GM08714 (cell line): Measurements from ENCODE around the gene PTGER1.

Experiments used
- H3K4me3 ChIP-seq: fragments of 200-500 bp; sonication (Bioruptor generic); 2 replicates; pipeline ENCODE4 v1.5.1; 2014; ENCODE audit warnings: mild to moderate bottlenecking, low read length, inconsistent platforms
- ZNF274 ChIP-seq: IDR thresholded peaks from 2 replicates; pipeline ENCODE4 v1.6.1; 2012; ENCODE audit warnings: mild to moderate bottlenecking, low read depth, low read length

The PTGER1 gene, protein sequence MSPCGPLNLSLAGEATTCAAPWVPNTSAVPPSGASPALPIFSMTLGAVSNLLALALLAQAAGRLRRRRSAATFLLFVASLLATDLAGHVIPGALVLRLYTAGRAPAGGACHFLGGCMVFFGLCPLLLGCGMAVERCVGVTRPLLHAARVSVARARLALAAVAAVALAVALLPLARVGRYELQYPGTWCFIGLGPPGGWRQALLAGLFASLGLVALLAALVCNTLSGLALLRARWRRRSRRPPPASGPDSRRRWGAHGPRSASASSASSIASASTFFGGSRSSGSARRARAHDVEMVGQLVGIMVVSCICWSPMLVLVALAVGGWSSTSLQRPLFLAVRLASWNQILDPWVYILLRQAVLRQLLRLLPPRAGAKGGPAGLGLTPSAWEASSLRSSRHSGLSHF

DNA sequence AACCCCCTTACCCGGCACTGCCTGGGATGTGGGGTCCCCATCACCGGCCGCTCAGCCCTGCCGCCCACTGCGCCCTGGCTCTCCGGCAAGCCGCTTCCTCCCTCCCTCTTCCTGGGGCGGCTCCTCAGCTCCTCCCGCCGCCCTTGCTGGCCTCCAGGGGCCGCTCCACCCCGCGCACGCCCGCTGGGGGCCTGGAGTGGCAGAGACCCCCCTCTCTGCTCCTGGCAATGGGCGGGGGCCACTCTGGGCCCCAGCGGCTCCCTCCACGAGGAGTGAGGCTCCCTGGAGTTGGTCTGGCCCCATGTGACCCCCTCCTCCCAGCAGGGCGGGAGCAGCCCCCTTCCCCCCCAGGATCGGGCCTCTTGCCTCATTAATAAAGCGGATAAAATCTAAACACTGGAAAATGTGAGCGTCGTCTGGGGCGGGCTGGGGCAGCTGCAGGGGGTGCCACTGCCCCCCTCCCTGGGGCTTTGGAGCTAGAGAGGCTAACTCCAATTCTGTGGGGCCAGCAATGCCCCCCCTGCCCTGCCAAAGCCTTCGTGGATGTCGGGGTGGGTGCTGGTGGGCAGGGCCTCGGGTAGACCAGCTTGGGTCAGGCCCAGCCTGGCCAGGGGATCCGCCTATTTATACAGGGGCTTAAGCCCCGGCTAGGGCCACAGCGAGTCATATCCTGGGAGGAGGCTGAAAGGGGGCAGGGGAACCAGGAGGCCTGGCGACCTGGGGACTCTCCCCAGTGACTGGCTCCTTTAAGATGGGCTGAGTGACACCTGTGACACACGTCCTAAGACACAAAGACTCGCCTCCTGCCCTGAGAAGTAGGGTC is at the start of gene PTGER1:
PTGER1 (minus strand) TSS at position 104 of the 823 bp plus-strand sequence. CDS start 1,034 bp downstream, outside the sequence.
- TF ChIP-seq ZNF274: no peak
- no peak within 1 kb of the TSS for H3K4me3 ChIP-seq

DNA sequence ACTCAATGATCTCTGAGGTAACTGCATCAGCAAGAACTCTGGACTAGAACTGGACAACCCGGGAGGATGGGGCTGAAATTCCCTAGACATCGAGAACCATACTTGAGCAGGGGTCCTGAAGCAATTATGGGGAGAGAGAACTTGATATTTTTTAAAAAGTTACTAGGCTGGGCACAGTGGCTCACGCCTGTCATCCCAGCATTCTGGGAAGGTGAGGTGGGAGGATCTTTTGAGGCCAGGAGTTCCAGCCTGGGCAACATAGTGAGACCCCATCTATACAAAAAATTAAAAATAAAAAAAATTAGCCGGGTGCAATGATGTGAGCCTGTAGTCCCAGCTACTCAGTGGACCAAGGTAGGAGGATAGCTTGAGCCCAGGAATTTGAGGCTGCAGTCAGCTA is 45.4 kb upstream of the PTGER1 start:
- no peak overlapping the region for H3K4me3 ChIP-seq
- no peak for TF ChIP-seq ZNF274

- TF ChIP-seq ZNF274: no peak
- H3K4me3 ChIP-seq: no peak overlapping the region
Observed at GRCh38 chr19:14519860-14520407, 44.8 kb upstream of the PTGER1 start.

GRCh38 chr19:14519245-14519859 is 44.2 kb upstream of the PTGER1 start:
- TF ChIP-seq ZNF274: no peak

GRCh38 chr19:14517840-14518505 is 42.8 kb upstream of the PTGER1 start, which contains the start of gene DNAJB1:
DNAJB1 (minus strand) TSS chr19:14518397; CDS start chr19:14518349, 48 bp downstream.
- H3K4me3 ChIP-seq: peak within 1 kb of the TSS; percentile 96
- TF ChIP-seq ZNF274: no peak

More at GRCh38 chr19:14519245-14519859, 44.2 kb upstream of the PTGER1 start:
- H3K4me3 ChIP-seq: no peak overlapping the region; the same call in 1 of the 2 replicates

- H3K4me3 ChIP-seq: peak overlapping the region; percentile 96
- no peak for TF ChIP-seq ZNF274
Observed at GRCh38 chr19:14517446-14517839, 42.3 kb upstream of the PTGER1 start.

DNA sequence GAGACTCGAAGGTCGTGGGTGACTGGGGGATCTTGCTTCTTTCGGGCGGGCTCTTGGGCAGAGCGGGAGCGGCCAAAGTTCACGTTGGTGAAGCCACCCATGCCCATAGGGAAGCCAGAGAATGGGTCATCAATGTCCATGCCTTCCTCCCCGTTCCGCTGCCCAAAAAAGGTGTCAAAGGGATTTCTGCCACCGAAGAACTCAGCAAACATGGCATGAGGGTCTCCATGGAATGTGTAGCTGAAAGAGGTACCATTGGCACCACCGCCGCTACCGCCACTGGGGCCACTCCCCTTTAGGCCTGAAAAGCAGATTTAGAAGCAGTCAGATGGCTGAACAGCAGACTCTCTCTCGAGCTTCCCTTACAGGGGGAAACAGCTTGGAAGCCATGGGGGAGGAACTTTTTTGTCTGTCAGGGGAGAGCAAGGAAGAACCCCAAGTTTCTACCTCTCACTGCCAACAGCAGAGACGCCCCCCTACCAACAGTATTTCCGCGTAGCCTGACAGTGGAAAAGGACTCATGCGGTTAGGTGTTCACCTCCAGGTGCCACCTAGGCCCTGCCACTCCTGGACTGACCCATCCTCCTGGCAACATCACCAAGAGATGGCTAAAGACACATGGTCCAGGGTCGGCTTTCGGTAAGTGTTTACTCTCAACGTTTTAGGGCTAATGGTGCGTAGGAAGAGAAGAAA is 41.7 kb upstream of the PTGER1 start:
- no peak for TF ChIP-seq ZNF274
- peak overlapping the region; percentile 96 for H3K4me3 ChIP-seq

GRCh38 chr19:14516048-14516534 is 40.9 kb upstream of the PTGER1 start:
- no peak for TF ChIP-seq ZNF274
- peak overlapping the region; percentile 96; the same call in 1 of the 2 replicates for H3K4me3 ChIP-seq

DNA sequence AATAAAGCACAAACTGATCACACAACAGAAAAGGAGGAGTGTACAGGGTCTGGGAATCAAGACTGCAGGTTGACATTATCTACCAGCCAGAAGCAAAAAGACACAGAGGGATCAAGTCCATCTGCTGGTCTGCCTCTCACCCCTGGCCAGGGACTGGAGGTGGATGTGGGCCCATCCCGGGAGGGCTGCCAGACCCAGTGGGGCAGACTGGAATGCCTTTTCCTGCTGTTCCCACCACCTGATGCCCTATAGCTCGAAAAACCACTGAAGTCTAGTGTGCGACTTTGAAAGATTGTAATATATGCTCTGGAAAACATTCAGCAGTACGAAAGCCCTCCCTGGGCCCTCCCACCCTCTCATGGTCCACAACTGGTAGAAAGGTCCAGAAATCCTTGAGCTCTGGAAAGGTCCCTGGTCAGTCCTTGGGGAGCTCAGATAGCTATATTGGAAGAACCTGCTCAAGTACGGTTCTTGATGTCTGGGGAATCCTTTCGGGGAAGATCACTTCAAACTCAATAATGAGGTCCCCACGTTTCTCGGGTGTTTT is 40.4 kb upstream of the PTGER1 start:
- no peak overlapping the region for H3K4me3 ChIP-seq
- no peak for TF ChIP-seq ZNF274

- no peak for TF ChIP-seq ZNF274
- no peak overlapping the region for H3K4me3 ChIP-seq
Observed at GRCh38 chr19:14514215-14514863, 39.2 kb upstream of the PTGER1 start.

DNA sequence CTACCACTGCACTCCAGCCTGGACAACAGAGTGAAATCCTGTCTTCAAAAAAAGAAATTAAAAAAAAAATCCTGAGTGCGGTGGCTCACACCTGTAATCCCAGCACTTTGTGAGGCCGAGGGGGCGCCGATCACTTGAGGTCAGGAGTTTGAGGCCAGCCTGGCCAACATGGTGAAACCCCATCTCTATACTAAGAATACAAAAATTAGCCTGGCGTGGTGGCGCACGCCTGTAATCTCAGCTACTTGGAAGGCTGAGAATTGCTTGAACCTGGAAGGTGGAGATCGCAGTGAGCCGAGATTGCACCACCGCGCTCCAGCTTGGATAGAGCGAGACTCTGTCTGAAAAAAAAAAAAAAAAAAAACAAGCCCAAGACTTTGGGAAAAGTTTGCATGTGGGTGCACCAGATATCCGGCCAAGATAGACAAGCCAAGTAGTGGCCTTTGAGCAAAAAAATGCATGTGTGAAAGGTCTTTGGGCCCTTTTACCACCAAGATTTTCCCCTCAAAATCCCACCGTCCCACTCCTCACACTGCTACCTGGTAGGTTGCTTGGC is 37.3 kb upstream of the PTGER1 start:
- no peak for TF ChIP-seq ZNF274
- H3K4me3 ChIP-seq: no peak overlapping the region

DNA sequence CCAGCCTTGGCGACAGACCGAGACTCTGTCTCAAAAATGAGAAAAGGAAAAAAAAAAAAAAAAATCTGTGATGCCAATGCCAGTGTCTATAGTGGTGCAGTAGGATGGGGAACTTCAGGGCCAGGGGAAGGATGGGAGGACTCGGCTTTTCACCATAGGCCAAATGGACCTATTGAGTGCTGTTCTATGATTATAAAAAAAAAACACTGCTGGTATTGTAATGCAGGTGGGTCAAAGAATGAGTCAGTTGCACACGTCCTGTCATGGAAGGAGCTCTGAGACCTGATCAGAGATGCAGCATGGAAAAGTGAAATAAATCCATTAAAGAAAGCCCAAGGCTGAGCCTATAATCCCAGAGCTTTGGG is 36.1 kb upstream of the PTGER1 start:
- no peak overlapping the region for H3K4me3 ChIP-seq
- no peak for TF ChIP-seq ZNF274
